ENCODE data around the gene CAMSAP3.

The CAMSAP3 gene

GRCh38 chr19:7618771-7619510, 23.3 kb downstream of the CAMSAP3 start:
- no peak overlapping the region for H3K4me3 ChIP-seq (ENCODE audit: low read depth, low read length)
- TF ChIP-seq, protein P1, sequence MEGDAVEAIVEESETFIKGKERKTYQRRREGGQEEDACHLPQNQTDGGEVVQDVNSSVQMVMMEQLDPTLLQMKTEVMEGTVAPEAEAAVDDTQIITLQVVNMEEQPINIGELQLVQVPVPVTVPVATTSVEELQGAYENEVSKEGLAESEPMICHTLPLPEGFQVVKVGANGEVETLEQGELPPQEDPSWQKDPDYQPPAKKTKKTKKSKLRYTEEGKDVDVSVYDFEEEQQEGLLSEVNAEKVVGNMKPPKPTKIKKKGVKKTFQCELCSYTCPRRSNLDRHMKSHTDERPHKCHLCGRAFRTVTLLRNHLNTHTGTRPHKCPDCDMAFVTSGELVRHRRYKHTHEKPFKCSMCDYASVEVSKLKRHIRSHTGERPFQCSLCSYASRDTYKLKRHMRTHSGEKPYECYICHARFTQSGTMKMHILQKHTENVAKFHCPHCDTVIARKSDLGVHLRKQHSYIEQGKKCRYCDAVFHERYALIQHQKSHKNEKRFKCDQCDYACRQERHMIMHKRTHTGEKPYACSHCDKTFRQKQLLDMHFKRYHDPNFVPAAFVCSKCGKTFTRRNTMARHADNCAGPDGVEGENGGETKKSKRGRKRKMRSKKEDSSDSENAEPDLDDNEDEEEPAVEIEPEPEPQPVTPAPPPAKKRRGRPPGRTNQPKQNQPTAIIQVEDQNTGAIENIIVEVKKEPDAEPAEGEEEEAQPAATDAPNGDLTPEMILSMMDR (IDR thresholded peaks at IDR 0.05; ENCODE audit: low read depth, low read length, missing control alignments): no peak
- DNase-seq (ENCODE audit: low read depth): no peak

DNA sequence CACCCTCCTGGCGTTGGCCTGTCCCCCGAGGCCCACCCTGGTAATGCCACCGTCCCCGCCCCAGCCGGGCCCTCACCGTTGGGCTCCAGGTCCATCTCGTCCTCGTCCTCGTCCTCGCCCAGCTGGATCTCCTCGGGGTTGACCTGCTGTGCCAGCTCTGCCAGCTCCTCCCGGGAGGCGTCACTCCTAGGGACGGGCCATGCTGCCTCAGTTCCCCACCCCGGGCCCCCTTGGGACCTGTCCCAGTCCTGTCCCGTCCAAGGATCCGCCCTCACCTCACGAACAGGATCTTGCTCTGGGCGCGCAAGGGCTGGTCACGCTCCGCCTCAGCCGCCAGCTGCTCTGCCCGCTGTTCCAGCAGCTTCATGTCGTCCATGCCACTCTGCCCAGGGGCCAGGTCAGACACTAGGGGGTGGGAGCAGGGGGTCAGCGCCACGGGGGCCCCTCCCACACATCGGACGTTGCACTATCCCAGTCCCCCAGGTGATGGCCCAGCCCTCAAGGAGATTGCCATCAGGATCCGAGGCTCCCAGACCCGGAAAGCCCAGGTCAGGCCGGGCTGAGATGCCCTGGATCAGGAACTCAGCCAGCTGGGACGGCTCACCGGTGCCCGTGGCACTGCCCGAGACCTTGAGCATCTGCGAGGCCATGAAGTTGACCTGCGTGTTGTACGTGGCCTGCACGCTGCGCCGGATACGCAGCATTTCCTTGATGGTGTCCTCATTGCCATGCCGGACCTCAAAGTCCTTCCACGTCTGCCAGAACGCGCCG, 24.2 kb downstream of the CAMSAP3 start:
- DNase-seq (ENCODE audit: low read depth): no peak
- TF ChIP-seq, protein P1 (IDR thresholded peaks at IDR 0.05; ENCODE audit: low read depth, low read length, missing control alignments): no peak
- no peak overlapping the region for H3K4me3 ChIP-seq (ENCODE audit: low read depth, low read length)

DNA sequence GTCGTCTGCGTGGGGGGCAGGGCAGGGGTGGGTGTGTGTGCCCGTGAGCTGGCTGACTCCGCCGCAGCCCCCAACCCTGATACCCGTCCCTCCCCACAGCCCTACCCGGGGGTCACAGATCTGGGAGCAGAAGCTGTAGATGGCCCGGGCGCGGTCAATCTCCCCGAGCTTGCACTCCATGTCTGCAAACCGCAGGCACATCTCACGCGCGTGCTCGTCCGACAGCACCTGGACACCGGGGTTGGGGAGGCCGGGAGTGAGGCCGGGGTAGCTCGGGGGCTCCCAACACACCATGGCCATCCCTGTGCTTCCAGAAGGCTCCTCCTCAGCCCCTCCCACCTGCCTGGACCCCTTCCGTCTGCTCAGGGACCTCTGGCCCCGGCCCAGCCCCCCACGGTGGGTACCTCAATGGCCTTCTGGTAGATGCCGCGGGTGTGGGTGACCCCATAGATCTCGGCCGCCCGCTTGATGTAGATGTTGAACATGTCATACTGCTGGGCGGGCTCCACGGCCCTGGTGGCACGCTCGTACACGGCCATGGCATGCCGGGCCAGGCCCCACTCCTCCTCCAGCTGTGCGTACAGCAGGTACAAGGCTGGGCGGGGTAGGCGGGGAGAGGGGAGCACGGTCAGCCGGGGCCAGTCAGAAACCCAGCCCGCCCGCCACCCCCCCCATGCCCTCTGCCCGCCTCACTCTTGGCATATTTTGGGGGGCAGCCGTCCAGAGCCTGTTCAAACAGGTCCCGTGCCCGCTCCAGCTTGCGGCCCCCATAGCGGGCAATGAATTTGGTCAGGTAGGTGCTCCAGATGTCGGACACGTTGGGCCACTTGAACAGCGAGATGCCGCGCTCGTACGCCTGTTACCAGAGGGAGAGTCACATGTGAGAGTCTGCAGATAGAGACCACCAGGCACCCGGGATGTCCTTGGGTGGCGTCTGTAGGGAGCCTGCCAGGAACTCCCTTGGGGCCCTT, 25.1 kb downstream of the CAMSAP3 start:
- no peak for DNase-seq (ENCODE audit: low read depth)
- no peak overlapping the region for H3K4me3 ChIP-seq (ENCODE audit: low read depth, low read length)
- TF ChIP-seq, protein P1 (IDR thresholded peaks at IDR 0.05; ENCODE audit: low read depth, low read length, missing control alignments): no peak

DNA sequence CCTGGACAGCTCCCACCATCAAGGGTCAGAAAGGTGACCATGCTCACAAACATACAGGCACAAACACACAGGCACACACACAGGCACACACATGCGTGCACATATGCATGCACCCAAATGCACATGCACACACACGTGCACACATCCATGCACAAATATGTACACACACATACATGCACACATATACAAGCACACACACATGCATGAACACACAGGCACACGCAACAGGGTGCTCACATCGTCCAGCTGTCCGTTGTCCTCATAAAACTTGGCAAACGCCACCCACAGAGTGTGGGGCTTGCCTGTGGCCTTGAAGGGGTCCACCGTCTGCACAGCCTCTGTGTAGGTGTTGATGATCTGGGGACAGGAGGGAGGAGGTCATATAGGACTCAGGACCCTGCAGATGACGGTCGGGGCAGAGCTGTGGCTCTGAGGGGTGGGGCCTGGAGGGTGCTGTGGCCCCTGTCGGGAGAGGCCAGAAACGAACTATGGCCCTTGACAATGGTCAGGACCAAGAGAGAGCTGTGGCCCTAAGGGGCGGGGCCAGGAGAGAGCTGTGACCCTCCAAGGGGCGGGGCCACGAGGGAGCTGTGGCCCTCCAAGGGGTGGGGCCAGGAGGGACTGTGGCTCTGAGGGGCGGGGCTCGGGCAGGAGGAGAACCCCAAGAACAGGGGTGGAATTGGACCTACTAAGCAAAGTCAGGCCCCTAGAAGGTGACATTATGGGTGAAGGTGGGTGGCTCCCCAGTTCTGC, 27.4 kb downstream of the CAMSAP3 start:
- TF ChIP-seq, protein P1 (IDR thresholded peaks at IDR 0.05; ENCODE audit: low read depth, low read length, missing control alignments): no peak
- H3K4me3 ChIP-seq (ENCODE audit: low read depth, low read length): no peak overlapping the region
- DNase-seq (ENCODE audit: low read depth): no peak

GRCh38 chr19:7623725-7624603, 28.3 kb downstream of the CAMSAP3 start:
- no peak for DNase-seq (ENCODE audit: low read depth)
- TF ChIP-seq, protein P1 (IDR thresholded peaks at IDR 0.05; ENCODE audit: low read depth, low read length, missing control alignments): no peak
- no peak overlapping the region for H3K4me3 ChIP-seq (ENCODE audit: low read depth, low read length)

All from GM12864 (cell line).